Sigmoid colon (tissue), 7 donors: Measurements from ENCODE around the gene REXO2. TPM values are rescaled to one million over a fixed set of nuclear protein-coding genes. Genes with fewer than 3 reads are reported as not detected.

ENCODE experiments used
- DNase-seq: peaks from one replicate; pipeline ENCODE4 v3.0.0-alpha.2; 2019
- H3K27ac ChIP-seq, 4 donors: fragments of 200-600 bp; sonication (generic); one replicate each; pipeline ENCODE4 v1.5.1; 2016 to 2019; ENCODE audit warnings: mild to moderate bottlenecking in 1 of 4
- H3K27me3 ChIP-seq, 3 donors: fragments of 200-600 bp; sonication (generic); one replicate each; pipeline ENCODE4 v1.5.1; 2019; ENCODE audit warnings: mild to moderate bottlenecking in 1 of 3
- H3K36me3 ChIP-seq, 4 donors: fragments of 200-600 bp; sonication (generic); one replicate each; pipeline ENCODE4 v1.5.1; 2016 to 2019
- H3K4me1 ChIP-seq, 4 donors: fragments of 200-600 bp; sonication (generic); one replicate each; pipeline ENCODE4 v1.5.1; 2017 to 2019
- H3K4me3 ChIP-seq, 4 donors: fragments of 200-600 bp; sonication (generic); one replicate each; pipeline ENCODE4 v1.5.1; 2017 to 2019; ENCODE audit warnings: mild to moderate bottlenecking in 2 of 4, moderate library complexity in 1 of 4
- H3K9me3 ChIP-seq, 4 donors: fragments of 200-600 bp in 3 of 4; sonication (generic) in 3 of 4; one replicate each; pipeline versions ENCODE4 v1.5.1 to v1.6.1; 2013 to 2019
- CTCF ChIP-seq, 4 experiments: fragments of 450-650 bp in 3 of 4; fragments of 200-600 bp in 1 of 4; IDR thresholded peaks; one replicate each; pipeline ENCODE4 v1.5.1; 2016 to 2019; ENCODE audit warnings: antibody characterized with exemption in 4 of 4, mild to moderate bottlenecking in 3 of 4, moderate library complexity in 2 of 4
- EP300 ChIP-seq, 4 donors: sonication (generic); formaldehyde crosslinking; IDR thresholded peaks; one replicate each; pipeline ENCODE4 v1.6.1; 2017; ENCODE audit warnings: antibody characterized with exemption in 4 of 4
- POLR2A ChIP-seq, 2 donors: fragments of 450-650 bp; IDR thresholded peaks; one replicate each; pipeline ENCODE4 v1.6.1; 2016; ENCODE audit warnings: antibody characterized with exemption in 2 of 2, mild to moderate bottlenecking in 2 of 2, moderate library complexity in 2 of 2
- POLR2AphosphoS5 ChIP-seq, 4 donors: sonication (generic); formaldehyde crosslinking; IDR thresholded peaks; one replicate each; pipeline ENCODE4 v1.6.1; 2017; ENCODE audit warnings: antibody characterized with exemption in 4 of 4
- WGBS, 2 donors: extraction: QIAGEN DNeasy Blood & Tissue Kit; methylation state at CpG; one replicate each; pipeline ENCODE4 v1.1.7; 2013; 5-methylcytosine and 5-hydroxymethylcytosine counted together
- intact Hi-C: fragments of 100-400 bp; cut with DNase I; formaldehyde crosslinking; loops from one replicate; pipeline ENCODE4 v1.15.1; 2023
- polyA plus RNA-seq, 3 donors: library from polyadenylated mRNA; stranded (reverse); fragments of 200-250 nt; gene quantifications; one replicate each; pipeline ENCODE4 v1.2.3, GENCODE V29; 2013
- total RNA-seq, 4 donors: library from RNA; depleted of rRNA; stranded (reverse); fragments of >200 nt; gene quantifications; one replicate each; pipeline ENCODE4 v1.1.0, GENCODE V29; 2016
- donor health status: healthy with polysubstance abuse.
- donor health status: Bipolar disorder and iron deficiency.
- donor health status: healthy.

Gene REXO2
- total and polyA plus RNA-seq, 7 donors, result 49.7 to 238 (median 158) TPM

- WGBS, 2 donors, result 0% methylated on average over 65 of the region's 65 CpGs
- TF ChIP-seq POLR2A (IDR thresholded peaks at IDR 0.05) (peak; percentile 76 to 95), EP300 (IDR thresholded peaks at IDR 0.05) (peak in 2 of 4 donors; percentile 23 to 60), CTCF (IDR thresholded peaks at IDR 0.05) (peak in 1 of 4 experiments; percentile 13), POLR2AphosphoS5 (IDR thresholded peaks at IDR 0.05) (peak; percentile 97 to 99 (median 97))
- peaks cover 0 to 57% (median 50%) of the 10 kb centered on the region in 4 donors for H3K4me1 ChIP-seq
- peak within 1 kb of the TSS; percentile 64 to 86 (median 79) for H3K4me3 ChIP-seq
- no peaks in the 10 kb centered on the region for H3K9me3 ChIP-seq
- peak within 1 kb of the TSS; percentile 91 to 97 (median 92) for H3K27ac ChIP-seq
- H3K36me3 ChIP-seq, result peaks cover 0 to 9% (median 1%) of the 10 kb centered on the region in 4 donors
- no peaks in the 10 kb centered on the region for H3K27me3 ChIP-seq
- intact Hi-C loops, result loop anchor here (1.0 to 10.0 kb wide), 3 partner anchors 39 to 526 kb away; partner anchors contain the start of genes NNMT, REXO2 and USP28
- peak; percentile 99 for DNase-seq
Observed at GRCh38 chr11:114400216-114400914, 38.9 kb upstream of the REXO2 start, which contains the start of the genes C11orf71 and RBM7. C11orf71 (minus strand) TSS chr11:114400511; CDS start chr11:114400331, 180 bp downstream. RBM7 (plus strand) TSS chr11:114400666; CDS start chr11:114400672, 6 bp downstream.

DNA sequence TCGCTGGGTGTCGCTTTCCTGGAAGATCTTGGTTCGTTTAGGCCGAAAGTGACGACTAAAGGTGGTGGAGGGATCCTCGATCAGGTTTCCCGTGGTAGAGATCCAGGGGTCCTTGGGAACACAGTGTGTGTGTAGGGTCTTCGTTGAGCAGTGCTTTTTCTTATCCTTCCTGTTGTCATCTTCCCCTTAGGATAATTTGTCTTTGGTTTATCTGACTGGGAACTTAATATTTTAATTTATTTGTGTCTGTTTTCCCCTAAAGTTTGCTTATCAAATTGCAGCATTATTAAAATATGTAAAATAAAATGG is 38.4 kb upstream of the REXO2 start:
- Histone ChIP-seq H3K27me3 (no peaks in the 10 kb centered on the region), H3K4me3 (peak overlapping the region; percentile 64 to 86 (median 79)), H3K36me3 (peaks cover 0 to 14% (median 1%) of the 10 kb centered on the region in 4 donors), H3K4me1 (peaks cover 0 to 57% (median 50%) of the 10 kb centered on the region in 4 donors), H3K27ac (peak overlapping the region; percentile 91 to 97 (median 92)), H3K9me3 (no peaks in the 10 kb centered on the region)
- WGBS, 2 donors, result 0% methylated on average over 8 of the region's 8 CpGs
- intact Hi-C loops, result loop anchor here (1.0 to 10.0 kb wide), 3 partner anchors 38 to 526 kb away; partner anchors contain the start of genes NNMT, REXO2 and USP28
- no peak for DNase-seq
- TF ChIP-seq POLR2AphosphoS5 (IDR thresholded peaks at IDR 0.05) (no peak), CTCF (IDR thresholded peaks at IDR 0.05) (peak in 1 of 4 experiments; percentile 5), POLR2A (IDR thresholded peaks at IDR 0.05) (no peak), EP300 (IDR thresholded peaks at IDR 0.05) (peak in 1 of 4 donors; percentile 23)

DNA sequence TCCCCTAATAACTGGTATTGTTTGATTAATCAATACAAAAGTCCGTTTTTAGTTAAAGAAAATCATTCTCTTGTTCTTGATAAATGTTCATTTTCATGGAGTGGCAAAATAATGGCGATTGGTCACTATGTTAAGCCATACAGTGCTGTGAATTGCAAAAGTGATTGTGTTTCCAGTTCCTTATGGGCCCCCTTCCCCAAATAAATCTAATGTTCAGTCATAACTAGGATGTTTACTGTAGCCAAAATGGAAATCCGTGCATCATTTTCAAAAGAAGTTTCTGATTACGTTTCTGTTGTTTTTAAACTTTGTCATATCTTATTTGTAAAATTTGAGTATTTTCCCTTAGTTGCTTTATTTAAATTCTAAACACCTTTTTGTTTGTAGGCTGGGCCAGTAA is 38.0 kb upstream of the REXO2 start:
- no peak for DNase-seq
- WGBS, 2 donors, result 1 to 8% methylated on average over 4 of the region's 4 CpGs
- Histone ChIP-seq H3K27ac (peak overlapping the region; percentile 91 to 97 (median 92)), H3K27me3 (no peaks in the 10 kb centered on the region), H3K36me3 (peaks cover 0 to 18% (median 3%) of the 10 kb centered on the region in 4 donors), H3K4me3 (peak overlapping the region; percentile 64 to 86 (median 79)), H3K4me1 (peaks cover 0 to 57% (median 50%) of the 10 kb centered on the region in 4 donors), H3K9me3 (no peaks in the 10 kb centered on the region)
- TF ChIP-seq POLR2A (IDR thresholded peaks at IDR 0.05) (no peak), CTCF (IDR thresholded peaks at IDR 0.05) (no peak)
- intact Hi-C loops, result loop anchor here (5.0 to 10.0 kb wide), 2 partner anchors 104 to 527 kb away; partner anchors contain the start of genes NNMT and USP28

GRCh38 chr11:114412946-114413345 is 26.3 kb upstream of the REXO2 start:
- Histone ChIP-seq H3K27ac (no peak overlapping the region), H3K9me3 (no peaks in the 10 kb centered on the region), H3K27me3 (no peaks in the 10 kb centered on the region), H3K36me3 (peaks cover 0 to 32% (median 2%) of the 10 kb centered on the region in 4 donors), H3K4me1 (no peaks in the 10 kb centered on the region), H3K4me3 (no peak overlapping the region)
- intact Hi-C loops, result no loop called here
- TF ChIP-seq POLR2AphosphoS5 (IDR thresholded peaks at IDR 0.05) (no peak), CTCF (IDR thresholded peaks at IDR 0.05) (no peak), EP300 (IDR thresholded peaks at IDR 0.05) (no peak), POLR2A (IDR thresholded peaks at IDR 0.05) (no peak)
- WGBS, 2 donors, result 96% methylated on average over 4 of the region's 4 CpGs
- no peak for DNase-seq
